Astrocyte of the spinal cord (primary cell): ENCODE results near the gene ARHGEF6.

Experiments
- DNase-seq: peaks from one replicate; pipeline ENCODE4 v3.0.0; 2011; ENCODE audit warnings: low read depth, low spot score
- H3K4me3 ChIP-seq: 2 replicates; pipeline ENCODE4 v1.5.1; 2011; ENCODE audit warnings: low read depth, mild to moderate bottlenecking, low read length, moderate library complexity
- CTCF ChIP-seq: IDR thresholded peaks from 2 replicates; pipeline ENCODE4 v1.5.1; 2012; ENCODE audit warnings: low read depth, mild to moderate bottlenecking, low read length, inconsistent platforms
- in situ Hi-C: cut with HindIII; loops from 2 replicates; pipeline ENCODE4 v1.10.0; 2017; ENCODE audit warnings: low sequenced_read_pairs

ARHGEF6 gene

GRCh38 chrX:136714626-136715599 is 65.8 kb downstream of the ARHGEF6 start:
- DNase-seq, result no peak
- no peak overlapping the region for H3K4me3 ChIP-seq
- in situ Hi-C loops, result no loop called here
- no peak for TF ChIP-seq CTCF

GRCh38 chrX:136712650-136713310 is 68.0 kb downstream of the ARHGEF6 start:
- no peak for DNase-seq
- in situ Hi-C loops, result no loop called here

DNA sequence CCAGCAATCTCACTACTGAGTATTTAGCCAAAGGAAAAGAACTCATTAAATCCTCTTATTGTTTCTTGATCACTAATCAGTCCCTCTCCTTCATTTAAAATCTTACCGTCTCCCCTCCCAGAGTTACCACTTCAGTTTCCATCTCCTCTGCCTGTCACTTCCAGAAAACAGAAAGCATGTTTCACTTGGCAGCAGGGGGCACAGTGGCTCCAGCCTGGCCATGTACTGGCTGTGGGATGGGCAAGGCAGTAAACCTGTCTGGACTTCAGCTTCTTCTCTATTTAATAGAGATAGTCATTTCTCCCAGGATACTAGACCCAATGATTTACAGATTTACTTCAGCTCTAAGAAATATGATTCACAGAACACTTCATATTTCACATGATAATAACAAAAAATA is 69.6 kb downstream of the ARHGEF6 start:
- DNase-seq, result peak; percentile 53
- TF ChIP-seq CTCF, result peak; percentile 54
- in situ Hi-C loops, result no loop called here
- H3K4me3 ChIP-seq, result no peak overlapping the region

More at GRCh38 chrX:136712650-136713310, 68.0 kb downstream of the ARHGEF6 start:
- no peak overlapping the region for H3K4me3 ChIP-seq
- no peak for TF ChIP-seq CTCF

GRCh38 chrX:136710325-136710951 is 70.3 kb downstream of the ARHGEF6 start:
- peak; percentile 32 for DNase-seq
- H3K4me3 ChIP-seq, result no peak overlapping the region
- no peak for TF ChIP-seq CTCF
- in situ Hi-C loops, result no loop called here

- H3K4me3 ChIP-seq, result no peak overlapping the region
- in situ Hi-C loops, result no loop called here
- TF ChIP-seq CTCF, result peak; percentile 38
- DNase-seq, result peak; percentile 6
Measured at GRCh38 chrX:136708348-136708747, 72.4 kb downstream of the ARHGEF6 start.

DNA sequence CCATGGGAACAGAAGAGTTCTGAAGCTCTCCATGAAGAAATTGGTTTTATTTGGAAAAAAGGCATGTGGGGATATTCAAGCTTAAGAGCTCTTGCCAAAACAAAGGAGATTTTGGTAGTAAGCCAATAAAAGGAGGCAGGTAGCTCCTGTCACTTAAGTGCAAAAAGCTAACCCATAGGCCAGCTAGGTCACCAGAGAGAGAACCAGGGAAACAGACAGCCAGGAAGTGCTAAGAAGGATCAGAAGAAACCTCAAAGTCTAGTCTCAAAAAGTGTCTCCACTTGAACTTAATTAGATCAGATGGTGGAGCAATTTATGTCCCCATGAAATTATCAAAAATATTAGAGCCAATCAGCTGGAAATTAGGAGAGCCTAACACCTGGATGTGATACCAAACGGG is 83.6 kb downstream of the ARHGEF6 start:
- H3K4me3 ChIP-seq, result no peak overlapping the region
- no peak for TF ChIP-seq CTCF
- DNase-seq, result no peak
- in situ Hi-C loops, result no loop called here
